ENCODE data around the gene PIP5K1B. TPM values are rescaled to one million over a fixed set of nuclear protein-coding genes. Genes with fewer than 3 reads are reported as not detected.

PIP5K1B gene
- total and polyA plus RNA-seq, 2 of the 13 experiments (the other 11 are each of a cell fraction or from before 2014, with no cell fraction given) = 15.8 to 17.5 TPM

GRCh38 chr9:68887232-68887631 is 182.2 kb downstream of the PIP5K1B start:
- ChIA-PET POLR2A (no interaction called here), CTCF (ENCODE audit: low intra/inter-chr PET ratio, low total read pairs) (no interaction called here)
- Histone ChIP-seq H3K4me3 (replicated peaks in 1 of 3; ENCODE audit: insufficient read depth in 1 of 3, low read depth in 2 of 3, low read length in 3 of 3) (no peak overlapping the region), H3K79me2 (ENCODE audit: insufficient read depth, low read length) (no peaks in the 10 kb centered on the region), H4K20me1 (ENCODE audit: insufficient read depth, low read length) (no peaks in the 10 kb centered on the region), H3K36me3 (replicated peaks in 1 of 2; ENCODE audit: control insufficient read depth in 1 of 2, insufficient read depth in 2 of 2, low read length in 2 of 2) (peaks cover 3% of the 10 kb centered on the region in 2 experiments; a peak in 2 of 5 replicates), H3K4me2 (ENCODE audit: low read depth, low read length) (no peak overlapping the region), H2AFZ (ENCODE audit: low read length) (no peak overlapping the region), H3K4me1 (ENCODE audit: insufficient read depth, low read length) (no peaks in the 10 kb centered on the region), H3K9ac (ENCODE audit: insufficient read depth, low read depth, low read length) (no peak overlapping the region), H3K27ac (ENCODE audit: extremely low read length, insufficient read depth, low read length) (no peak overlapping the region), H3K27me3 (ENCODE audit: control insufficient read depth in 1 of 2, insufficient read depth in 2 of 2, low read length in 2 of 2) (no peaks in the 10 kb centered on the region), H3K9me3 (ENCODE audit: low read length) (no peaks in the 10 kb centered on the region)
- FAIRE-seq (no peak), DNase-seq (ENCODE audit: low spot score) (no peak), ATAC-seq (no peak)
- TF ChIP-seq SNAI1 (CRISPR knock-in tag; IDR thresholded peaks at IDR 0.05; ENCODE audit: borderline replicate concordance) (no peak), ZC3H4 (CRISPR knock-in tag; IDR thresholded peaks at IDR 0.05; ENCODE audit: borderline replicate concordance) (no peak), NFKB2 (CRISPR knock-in tag; IDR thresholded peaks at IDR 0.05; ENCODE audit: borderline replicate concordance) (no peak), IRX3 (CRISPR knock-in tag; IDR thresholded peaks at IDR 0.05; ENCODE audit: borderline replicate concordance, low read depth) (no peak), EHMT2 (IDR thresholded peaks at IDR 0.05; ENCODE audit: borderline replicate concordance, low read depth, low read length) (no peak), ZNF780A (CRISPR knock-in tag; IDR thresholded peaks at IDR 0.05) (no peak), SALL2 (CRISPR knock-in tag; IDR thresholded peaks at IDR 0.05) (no peak), KLF6 (CRISPR knock-in tag; IDR thresholded peaks at IDR 0.05) (no peak), PBX2 (CRISPR knock-in tag; IDR thresholded peaks at IDR 0.05) (no peak), SP4 (CRISPR knock-in tag; IDR thresholded peaks at IDR 0.05) (no peak), ZNF143 (CRISPR knock-in tag; IDR thresholded peaks at IDR 0.05) (no peak), ZNF749 (CRISPR knock-in tag; IDR thresholded peaks at IDR 0.05; ENCODE audit: borderline replicate concordance) (no peak), CAMTA2 (CRISPR knock-in tag; IDR thresholded peaks at IDR 0.05; ENCODE audit: borderline replicate concordance) (no peak), ZNF792 (CRISPR knock-in tag; IDR thresholded peaks at IDR 0.05) (no peak), ZNF451 (CRISPR knock-in tag; IDR thresholded peaks at IDR 0.05) (no peak)
- in situ Hi-C loops (cut with HindIII; ENCODE audit: extremely low pct_ligation_motif_present, low pct_unique_long_range_greater_than_20kb) = no loop called here
- intact Hi-C loops (cut with micrococcal nuclease; ENCODE audit: unreplicated experiment) = no loop called here
- BruUV-seq (replicated peaks) = no TSS peak
- 100% methylated on average over 1 of the region's 1 CpG for WGBS (ENCODE audit: low lambda C conversion rate)
